Right atrium auricular region (tissue), 2 donors: ENCODE data around the gene RNF213. TPM values are rescaled to one million over a fixed set of nuclear protein-coding genes. Genes with fewer than 3 reads are reported as not detected.

Experiments used
- DNase-seq: peaks from one replicate; pipeline ENCODE4 v3.0.0-alpha.2; 2019; ENCODE audit warnings: low spot score
- H3K27ac ChIP-seq, 2 donors: fragments of 200-600 bp; sonication (generic); 1 replicate in 1 of 2; 2 replicates in 1 of 2; pipeline ENCODE4 v1.5.1; 2016 to 2019
- H3K27me3 ChIP-seq, 2 donors: fragments of 200-600 bp; sonication (generic); one replicate each; pipeline versions ENCODE4 v1.5.1 to v1.6.0; 2017 to 2019
- H3K36me3 ChIP-seq: fragments of 200-600 bp; sonication (generic); one replicate; pipeline ENCODE4 v1.5.1; 2016
- H3K4me1 ChIP-seq, 2 donors: fragments of 200-600 bp; sonication (generic); one replicate each; pipeline versions ENCODE4 v1.5.1 to v1.6.0; 2017 to 2019
- H3K4me3 ChIP-seq, 2 donors: fragments of 200-600 bp; sonication (generic); 1 replicate in 1 of 2; 2 replicates in 1 of 2; pipeline ENCODE4 v1.5.1; 2017 to 2019; ENCODE audit warnings: mild to moderate bottlenecking in 1 of 2, moderate library complexity in 1 of 2
- H3K9me3 ChIP-seq, 2 donors: fragments of 200-600 bp; sonication (generic); one replicate each; pipeline ENCODE4 v1.5.1; 2019
- total RNA-seq, 2 donors: library from RNA; depleted of rRNA; stranded (reverse); fragments of >200 nt; gene quantifications; one replicate each; pipeline ENCODE4 v1.1.0, GENCODE V29; 2016
- TF ChIP-seq, protein P1 (sequence below), 2 donors: fragments of 200-600 bp; sonication (generic); IDR thresholded peaks; one replicate each; pipeline ENCODE4 v1.5.1; 2019; ENCODE audit warnings: antibody characterized with exemption in 2 of 2

The RNF213 gene
- total RNA-seq, 2 donors from 2014 or later = 27.3 to 36.8 TPM

DNA sequence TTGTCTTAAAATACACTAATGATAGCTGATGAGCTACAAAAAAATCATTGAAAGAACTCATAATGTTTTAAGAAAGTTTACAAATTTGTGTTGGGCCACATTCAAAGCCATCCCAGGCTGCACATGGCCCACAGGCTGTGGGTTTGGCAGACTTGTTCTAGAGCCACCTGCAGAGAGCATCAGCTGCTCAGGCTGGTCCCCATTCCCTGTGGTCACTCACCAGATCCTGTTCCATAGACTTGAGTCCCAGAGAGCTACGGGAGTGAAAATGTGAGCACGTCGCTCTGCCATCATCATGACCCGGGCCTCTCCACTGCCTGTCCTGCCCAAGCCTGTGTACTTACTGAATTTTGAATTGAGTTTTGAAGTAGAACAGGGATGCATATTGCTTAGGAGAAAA, 33.5 kb upstream of the RNF213 start:
- H3K9me3 ChIP-seq = peaks cover under 1 to 9% of the 10 kb centered on the region in 2 donors
- TF ChIP-seq, protein P1, sequence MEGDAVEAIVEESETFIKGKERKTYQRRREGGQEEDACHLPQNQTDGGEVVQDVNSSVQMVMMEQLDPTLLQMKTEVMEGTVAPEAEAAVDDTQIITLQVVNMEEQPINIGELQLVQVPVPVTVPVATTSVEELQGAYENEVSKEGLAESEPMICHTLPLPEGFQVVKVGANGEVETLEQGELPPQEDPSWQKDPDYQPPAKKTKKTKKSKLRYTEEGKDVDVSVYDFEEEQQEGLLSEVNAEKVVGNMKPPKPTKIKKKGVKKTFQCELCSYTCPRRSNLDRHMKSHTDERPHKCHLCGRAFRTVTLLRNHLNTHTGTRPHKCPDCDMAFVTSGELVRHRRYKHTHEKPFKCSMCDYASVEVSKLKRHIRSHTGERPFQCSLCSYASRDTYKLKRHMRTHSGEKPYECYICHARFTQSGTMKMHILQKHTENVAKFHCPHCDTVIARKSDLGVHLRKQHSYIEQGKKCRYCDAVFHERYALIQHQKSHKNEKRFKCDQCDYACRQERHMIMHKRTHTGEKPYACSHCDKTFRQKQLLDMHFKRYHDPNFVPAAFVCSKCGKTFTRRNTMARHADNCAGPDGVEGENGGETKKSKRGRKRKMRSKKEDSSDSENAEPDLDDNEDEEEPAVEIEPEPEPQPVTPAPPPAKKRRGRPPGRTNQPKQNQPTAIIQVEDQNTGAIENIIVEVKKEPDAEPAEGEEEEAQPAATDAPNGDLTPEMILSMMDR (IDR thresholded peaks at IDR 0.05) = no peak
- DNase-seq = no peak
- no peaks in the 10 kb centered on the region for H3K4me1 ChIP-seq
- H3K4me3 ChIP-seq = no peak overlapping the region
- no peaks in the 10 kb centered on the region for H3K27me3 ChIP-seq
- no peak overlapping the region for H3K27ac ChIP-seq
- peaks cover 21% of the 10 kb centered on the region for H3K36me3 ChIP-seq

DNA sequence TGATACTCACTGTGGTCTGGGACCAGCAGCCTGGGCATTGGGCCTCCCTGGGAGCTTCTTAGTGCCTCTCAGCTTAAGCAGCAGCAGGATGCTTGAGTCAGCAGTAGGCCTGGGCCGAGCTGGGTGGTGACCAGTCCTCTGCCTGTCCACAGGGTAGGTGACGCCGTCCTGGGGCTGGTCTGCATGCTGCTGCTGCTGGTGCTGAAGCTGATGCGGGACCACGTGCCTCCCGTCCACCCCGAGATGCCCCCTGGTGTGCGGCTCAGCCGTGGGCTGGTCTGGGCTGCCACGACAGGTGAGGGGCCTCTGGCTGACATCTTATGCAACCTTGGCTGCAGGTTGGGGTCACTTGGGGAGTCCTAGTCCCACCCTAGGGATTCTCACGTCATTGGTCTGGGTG, 33.0 kb upstream of the RNF213 start:
- DNase-seq = no peak

DNA sequence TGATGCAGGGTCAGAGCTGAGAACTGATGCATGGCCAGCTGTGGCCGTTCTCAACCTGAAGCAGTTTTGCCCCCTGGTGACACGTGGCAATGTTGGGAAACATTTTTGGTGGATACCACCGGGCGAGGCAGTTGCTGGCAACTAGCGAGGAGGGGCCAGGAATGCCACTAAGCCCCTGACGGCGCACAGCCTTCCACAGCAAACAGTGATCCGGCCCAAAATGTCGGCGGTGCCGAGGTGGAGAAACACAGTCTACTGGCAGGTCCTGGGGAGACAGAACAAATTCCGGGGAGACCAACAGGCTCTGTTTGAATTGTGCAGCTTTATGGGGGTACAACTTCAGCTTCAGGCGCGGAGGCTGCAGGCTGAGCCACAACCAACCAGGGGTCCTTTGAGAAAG, 32.2 kb upstream of the RNF213 start:
- Histone ChIP-seq H3K9me3 (peaks cover 8 to 22% of the 10 kb centered on the region in 2 donors), H3K4me3 (no peak overlapping the region), H3K27ac (no peak overlapping the region), H3K4me1 (no peaks in the 10 kb centered on the region), H3K27me3 (no peaks in the 10 kb centered on the region), H3K36me3 (peaks cover 30% of the 10 kb centered on the region)
- DNase-seq = no peak
- TF ChIP-seq, protein P1 (IDR thresholded peaks at IDR 0.05) = no peak

More for the DNA sequence above, 33.0 kb upstream of the RNF213 start:
- no peaks in the 10 kb centered on the region for H3K4me1 ChIP-seq
- TF ChIP-seq, protein P1 (IDR thresholded peaks at IDR 0.05) = no peak
- H3K36me3 ChIP-seq = peaks cover 25% of the 10 kb centered on the region
- peaks cover 5 to 14% of the 10 kb centered on the region in 2 donors for H3K9me3 ChIP-seq
- H3K27ac ChIP-seq = no peak overlapping the region
- H3K4me3 ChIP-seq = no peak overlapping the region
- H3K27me3 ChIP-seq = no peaks in the 10 kb centered on the region

DNA sequence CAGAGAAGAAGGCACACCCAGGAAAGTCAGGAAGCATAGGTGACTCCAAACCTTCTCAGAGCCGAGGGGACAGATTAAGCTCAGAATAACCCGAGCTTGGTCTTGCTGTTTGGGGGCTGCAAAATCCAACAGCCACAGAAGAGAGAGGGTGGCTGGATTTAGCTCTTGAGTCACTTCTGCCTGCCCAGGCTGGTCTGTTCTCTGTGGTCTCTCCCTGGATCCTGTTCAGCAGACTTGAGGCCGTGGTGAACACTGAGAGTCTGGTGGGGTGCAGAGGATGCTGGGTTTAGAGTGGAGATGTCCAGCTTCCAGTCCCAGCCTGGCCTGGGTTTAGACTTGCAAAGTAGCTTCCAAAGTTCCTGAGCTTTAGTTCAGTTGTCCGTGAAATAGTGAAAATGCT, 31.6 kb upstream of the RNF213 start:
- Histone ChIP-seq H3K27ac (no peak overlapping the region), H3K27me3 (no peaks in the 10 kb centered on the region), H3K9me3 (peaks cover 8 to 27% of the 10 kb centered on the region in 2 donors), H3K36me3 (peaks cover 30% of the 10 kb centered on the region), H3K4me1 (no peaks in the 10 kb centered on the region), H3K4me3 (no peak overlapping the region)
- TF ChIP-seq, protein P1 (IDR thresholded peaks at IDR 0.05) = no peak
- no peak for DNase-seq

DNA sequence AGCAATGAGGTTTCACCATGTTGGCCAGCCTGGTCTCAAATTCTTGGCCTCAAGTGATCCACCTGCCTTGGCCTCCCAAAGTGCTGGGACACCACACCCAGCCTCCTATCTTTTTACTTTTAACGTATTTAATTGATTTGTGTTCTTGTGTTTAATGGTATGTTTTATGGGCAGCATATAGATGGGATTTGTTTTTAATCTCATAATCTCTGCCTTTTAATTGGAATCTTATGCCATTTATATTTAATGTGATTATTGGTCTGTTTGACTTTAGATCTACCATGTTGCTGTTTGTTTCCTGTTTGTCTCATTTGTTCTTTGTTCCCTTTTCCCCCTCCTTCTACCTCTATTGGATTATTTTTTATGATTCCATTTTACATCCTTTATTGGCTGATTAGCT, 28.2 kb upstream of the RNF213 start:
- H3K36me3 ChIP-seq = peaks cover 33% of the 10 kb centered on the region
- H3K27me3 ChIP-seq = no peaks in the 10 kb centered on the region
- no peak overlapping the region for H3K27ac ChIP-seq
- TF ChIP-seq, protein P1 (IDR thresholded peaks at IDR 0.05) = no peak
- peaks cover 8 to 33% of the 10 kb centered on the region in 2 donors for H3K9me3 ChIP-seq
- H3K4me1 ChIP-seq = no peaks in the 10 kb centered on the region
- no peak overlapping the region for H3K4me3 ChIP-seq
- DNase-seq = no peak

DNA sequence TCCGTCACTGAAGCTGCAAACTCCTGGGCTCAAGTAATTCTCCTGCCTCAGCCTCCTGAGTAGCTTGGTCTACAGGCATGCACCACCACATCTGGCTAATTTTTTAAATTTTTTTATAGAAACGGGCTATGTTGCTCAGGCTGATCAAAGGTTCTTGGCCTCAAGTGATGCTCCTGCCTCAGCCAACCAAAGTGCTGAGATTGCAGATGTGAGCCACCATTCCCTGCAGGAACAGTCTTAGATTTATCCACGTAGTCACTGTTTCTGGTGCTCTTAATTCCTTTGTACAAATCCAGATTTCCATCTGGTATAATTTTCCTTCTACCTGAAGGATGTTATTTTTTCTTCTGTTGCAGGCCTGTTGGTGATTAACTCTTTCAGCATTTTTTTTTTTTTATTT, 27.4 kb upstream of the RNF213 start:
- Histone ChIP-seq H3K9me3 (peaks cover 8 to 33% of the 10 kb centered on the region in 2 donors), H3K4me1 (no peaks in the 10 kb centered on the region), H3K36me3 (peaks cover 32% of the 10 kb centered on the region), H3K27ac (no peak overlapping the region), H3K4me3 (no peak overlapping the region), H3K27me3 (no peaks in the 10 kb centered on the region)
- no peak for DNase-seq
- TF ChIP-seq, protein P1 (IDR thresholded peaks at IDR 0.05) = no peak
